Ishikawa (cell line): ENCODE results near the gene CUL4B.

Source experiments
- CEBPB ChIP-seq: IDR thresholded peaks from 2 replicates; pipeline ENCODE4 v1.6.1; 2012
- CREB1 ChIP-seq: IDR thresholded peaks from 2 replicates; pipeline ENCODE4 v1.6.1; 2012; ENCODE audit warnings: low read depth
- EGR1 ChIP-seq: IDR thresholded peaks from 2 replicates; pipeline ENCODE4 v1.6.1; 2012
- EP300 ChIP-seq: IDR thresholded peaks from 2 replicates; pipeline ENCODE4 v1.6.1; 2012; ENCODE audit warnings: borderline replicate concordance
- FOXM1 ChIP-seq: IDR thresholded peaks from 2 replicates; pipeline ENCODE4 v1.6.1; 2012; ENCODE audit warnings: low read depth, borderline replicate concordance
- MAX ChIP-seq: IDR thresholded peaks from 2 replicates; pipeline ENCODE4 v1.6.1; 2012
- NFIC ChIP-seq: IDR thresholded peaks from 2 replicates; pipeline ENCODE4 v1.6.1; 2012
- RAD21 ChIP-seq: IDR thresholded peaks from 2 replicates; pipeline ENCODE4 v1.6.1; 2012; ENCODE audit warnings: low read depth
- TAF1 ChIP-seq: IDR thresholded peaks from 2 replicates; pipeline ENCODE4 v1.6.1; 2012; ENCODE audit warnings: low read depth, mild to moderate bottlenecking
- TCF12 ChIP-seq: IDR thresholded peaks from 2 replicates; pipeline ENCODE4 v1.6.1; 2012; ENCODE audit warnings: low read depth
- TEAD4 ChIP-seq: IDR thresholded peaks from 2 replicates; pipeline ENCODE4 v1.6.1; 2012
- USF1 ChIP-seq: IDR thresholded peaks from 2 replicates; pipeline ENCODE4 v1.6.1; 2012
- YY1 ChIP-seq: IDR thresholded peaks from 2 replicates; pipeline ENCODE4 v1.6.1; 2012; ENCODE audit warnings: low read depth
- ZBTB7A ChIP-seq: IDR thresholded peaks from 2 replicates; pipeline ENCODE4 v1.6.1; 2012; ENCODE audit warnings: low read depth
- TF ChIP-seq, protein P1 (sequence below): IDR thresholded peaks from 2 replicates; pipeline ENCODE4 v1.6.1; 2012; ENCODE audit warnings: low read depth, mild to moderate bottlenecking

The CUL4B gene

DNA sequence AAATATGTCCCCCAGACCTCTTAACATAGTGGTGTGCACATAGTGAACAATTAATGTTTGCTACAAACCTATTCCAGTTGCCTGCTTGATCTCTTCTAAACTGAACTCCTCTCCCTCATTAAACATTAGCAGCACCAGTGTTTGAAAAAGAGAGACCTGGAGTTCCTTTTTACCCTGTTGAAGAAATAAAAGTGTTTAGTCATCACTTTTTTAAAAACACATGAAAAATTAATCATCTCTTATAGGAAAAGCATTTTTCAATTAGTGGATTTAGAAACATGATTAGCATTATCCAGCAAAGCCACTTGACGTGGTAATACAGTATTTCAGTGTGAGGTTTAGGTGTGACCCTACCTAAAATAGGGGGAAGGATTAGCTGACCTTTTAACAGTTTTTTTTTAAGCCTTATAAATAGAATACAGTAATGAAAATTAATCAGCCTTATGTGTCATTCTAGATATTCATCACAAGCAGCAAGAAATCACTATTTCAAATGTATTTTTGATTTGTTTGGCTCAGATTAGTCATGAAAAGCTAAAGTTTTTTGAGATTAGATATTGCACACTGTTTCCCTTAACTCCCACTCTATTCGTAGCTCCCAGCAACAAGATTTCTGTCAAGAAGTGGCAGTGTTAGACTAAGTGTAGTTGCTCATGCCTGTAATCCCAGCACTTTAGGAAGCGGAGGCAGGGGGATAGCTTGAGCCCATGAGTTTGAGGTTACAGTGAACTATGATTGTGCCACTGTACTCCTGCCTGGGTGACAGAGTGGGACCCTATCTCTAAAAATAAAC lies 26.2 kb downstream of the CUL4B start:
- TF ChIP-seq EP300 (no peak), RAD21 (no peak), FOXM1 (no peak), TAF1 (no peak), TEAD4 (no peak), NFIC (no peak), ZBTB7A (no peak), EGR1 (no peak), TCF12 (no peak), MAX (no peak), YY1 (no peak), CEBPB (no peak), USF1 (no peak), CREB1 (no peak)
- TF ChIP-seq, protein P1, sequence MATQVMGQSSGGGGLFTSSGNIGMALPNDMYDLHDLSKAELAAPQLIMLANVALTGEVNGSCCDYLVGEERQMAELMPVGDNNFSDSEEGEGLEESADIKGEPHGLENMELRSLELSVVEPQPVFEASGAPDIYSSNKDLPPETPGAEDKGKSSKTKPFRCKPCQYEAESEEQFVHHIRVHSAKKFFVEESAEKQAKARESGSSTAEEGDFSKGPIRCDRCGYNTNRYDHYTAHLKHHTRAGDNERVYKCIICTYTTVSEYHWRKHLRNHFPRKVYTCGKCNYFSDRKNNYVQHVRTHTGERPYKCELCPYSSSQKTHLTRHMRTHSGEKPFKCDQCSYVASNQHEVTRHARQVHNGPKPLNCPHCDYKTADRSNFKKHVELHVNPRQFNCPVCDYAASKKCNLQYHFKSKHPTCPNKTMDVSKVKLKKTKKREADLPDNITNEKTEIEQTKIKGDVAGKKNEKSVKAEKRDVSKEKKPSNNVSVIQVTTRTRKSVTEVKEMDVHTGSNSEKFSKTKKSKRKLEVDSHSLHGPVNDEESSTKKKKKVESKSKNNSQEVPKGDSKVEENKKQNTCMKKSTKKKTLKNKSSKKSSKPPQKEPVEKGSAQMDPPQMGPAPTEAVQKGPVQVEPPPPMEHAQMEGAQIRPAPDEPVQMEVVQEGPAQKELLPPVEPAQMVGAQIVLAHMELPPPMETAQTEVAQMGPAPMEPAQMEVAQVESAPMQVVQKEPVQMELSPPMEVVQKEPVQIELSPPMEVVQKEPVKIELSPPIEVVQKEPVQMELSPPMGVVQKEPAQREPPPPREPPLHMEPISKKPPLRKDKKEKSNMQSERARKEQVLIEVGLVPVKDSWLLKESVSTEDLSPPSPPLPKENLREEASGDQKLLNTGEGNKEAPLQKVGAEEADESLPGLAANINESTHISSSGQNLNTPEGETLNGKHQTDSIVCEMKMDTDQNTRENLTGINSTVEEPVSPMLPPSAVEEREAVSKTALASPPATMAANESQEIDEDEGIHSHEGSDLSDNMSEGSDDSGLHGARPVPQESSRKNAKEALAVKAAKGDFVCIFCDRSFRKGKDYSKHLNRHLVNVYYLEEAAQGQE = no peak

DNA sequence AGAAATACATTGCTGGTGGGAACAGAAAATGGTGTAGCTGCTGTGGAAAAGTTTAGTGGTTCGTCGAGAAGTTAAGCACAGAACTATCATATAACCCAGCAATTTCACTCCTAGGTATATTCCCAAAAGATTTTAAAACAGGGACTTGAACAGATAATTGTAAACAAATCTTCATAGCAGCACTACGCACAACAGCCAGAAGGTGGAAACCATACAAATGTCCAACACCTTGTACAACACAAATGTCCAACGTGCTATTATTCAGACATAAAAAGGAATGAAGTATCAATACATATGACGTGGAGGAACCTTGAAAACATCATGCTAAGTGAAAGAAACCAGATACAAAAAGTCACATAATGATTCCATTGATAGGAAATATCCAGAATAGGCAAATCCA lies 37.9 kb downstream of the CUL4B start:
- TF ChIP-seq MAX = no peak
- TF ChIP-seq RAD21 = no peak
- TF ChIP-seq USF1 = no peak
- TF ChIP-seq FOXM1 = no peak
- no peak for TF ChIP-seq EGR1
- TF ChIP-seq EP300 = no peak
- TF ChIP-seq TAF1 = no peak

DNA sequence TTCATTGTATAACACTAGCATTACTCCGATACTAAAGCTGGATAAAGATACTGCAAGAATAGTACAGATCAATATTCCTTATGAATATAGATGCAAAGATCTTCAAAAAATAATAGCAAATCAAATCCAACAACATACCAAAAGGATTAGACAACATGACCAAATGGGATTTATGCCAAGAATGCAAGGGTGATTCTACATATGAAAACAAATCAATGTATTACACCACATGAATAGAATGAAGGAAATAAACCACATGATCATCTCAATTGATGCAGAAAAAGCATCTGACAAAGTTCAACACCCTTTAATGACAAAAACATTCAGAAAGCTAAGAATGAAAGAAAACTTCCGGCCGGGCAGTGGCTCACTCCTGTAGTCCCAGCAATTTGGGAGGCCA lies 42.8 kb downstream of the CUL4B start:
- TF ChIP-seq TCF12 = no peak
- no peak for TF ChIP-seq RAD21
- no peak for TF ChIP-seq NFIC
- no peak for TF ChIP-seq ZBTB7A
- no peak for TF ChIP-seq TAF1
- TF ChIP-seq EP300 = no peak
- TF ChIP-seq YY1 = no peak
- TF ChIP-seq EGR1 = no peak
- TF ChIP-seq, protein P1 = no peak
- TF ChIP-seq MAX = no peak
- TF ChIP-seq USF1 = no peak
- TF ChIP-seq TEAD4 = no peak
- TF ChIP-seq CREB1 = no peak
- TF ChIP-seq CEBPB = no peak
- no peak for TF ChIP-seq FOXM1

GRCh38 chrX:120514236-120514635 lies 46.5 kb downstream of the CUL4B start:
- TF ChIP-seq CEBPB (no peak), USF1 (no peak), RAD21 (peak; percentile 30), MAX (no peak), ZBTB7A (no peak), YY1 (no peak), NFIC (no peak)
- TF ChIP-seq, protein P1 = no peak
